ENCODE measurements around the gene GIMAP2.

Gene GIMAP2

DNA sequence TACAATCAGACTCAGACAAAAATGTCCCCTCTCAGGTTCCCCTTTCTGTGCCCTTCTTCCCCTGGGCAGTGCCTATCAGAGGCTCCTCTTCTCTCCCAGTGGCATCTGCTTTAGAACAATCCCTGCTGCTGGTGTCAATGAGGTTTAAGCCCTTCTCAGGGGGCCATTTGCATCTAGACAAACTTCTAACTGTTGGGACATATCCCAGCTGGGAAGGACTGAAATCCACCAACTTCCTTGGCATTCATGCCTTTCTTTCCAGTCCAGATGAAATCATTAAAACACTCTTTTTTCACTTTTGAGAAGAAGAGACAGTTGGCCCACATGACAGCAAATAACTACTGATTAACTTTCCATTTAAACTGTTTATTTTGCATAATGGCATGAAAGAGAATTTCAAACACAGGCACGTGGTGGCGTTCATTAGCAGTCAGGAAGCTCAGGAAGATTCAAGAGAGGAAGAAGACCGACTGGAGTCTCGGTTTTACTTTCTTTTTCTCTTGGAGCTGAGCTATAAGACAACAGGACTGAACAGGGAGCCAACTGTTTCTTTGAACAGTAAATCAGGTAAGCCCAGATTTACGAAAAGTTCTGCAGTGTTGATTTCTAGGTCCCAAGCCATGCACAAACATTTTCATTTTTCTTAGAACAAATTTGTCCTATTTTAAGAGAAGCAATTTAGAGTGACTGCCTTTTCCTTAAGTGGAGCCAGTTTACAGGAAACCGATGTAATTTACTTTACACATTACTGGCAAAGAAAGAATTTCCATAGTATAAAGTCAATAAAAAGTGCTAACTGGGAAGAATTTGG is at the start of gene GIMAP2:
GIMAP2 (plus strand) TSS at position 488 of the 811 bp plus-strand sequence. CDS start 1,354 bp downstream, outside the sequence.
- peak within 1 kb of the TSS; percentile 47 for H3K4me2 ChIP-seq (ENCODE audit: low read length)

DNA sequence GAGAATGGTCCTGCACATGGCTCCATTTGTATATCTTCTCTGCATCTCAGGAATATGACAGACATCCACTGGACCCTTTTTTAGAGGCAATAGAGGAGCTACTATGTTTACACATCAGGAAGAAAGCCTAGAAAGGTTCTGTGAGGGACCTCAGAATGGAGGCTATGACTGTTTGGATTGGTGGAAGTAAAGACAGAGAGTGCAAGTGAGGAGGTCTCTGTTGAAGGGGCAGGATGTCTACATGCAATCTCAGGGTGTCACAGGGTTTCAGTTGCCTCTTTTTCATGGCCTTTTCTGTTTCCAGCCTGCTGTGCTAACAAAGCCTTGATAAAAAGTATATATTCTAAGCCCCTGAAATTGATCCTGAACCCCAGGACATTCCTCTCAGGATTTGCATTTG is 43.7 kb upstream of the GIMAP2 start:
- no peaks in the 10 kb centered on the region for H3K79me2 ChIP-seq
- H3K27ac ChIP-seq: no peak overlapping the region
- H3K4me2 ChIP-seq (ENCODE audit: low read length): no peak overlapping the region
- H3K9me3 ChIP-seq (ENCODE audit: control insufficient read depth, low read length): no peaks in the 10 kb centered on the region
- no peak overlapping the region for H3K9ac ChIP-seq
- no peaks in the 10 kb centered on the region for H3K27me3 ChIP-seq (ENCODE audit: control insufficient read depth, insufficient read depth, low read length)
- H2AFZ ChIP-seq: no peak overlapping the region
- no peaks in the 10 kb centered on the region for H3K36me3 ChIP-seq (ENCODE audit: control insufficient read depth, insufficient read depth, low read length)
- TF ChIP-seq, protein P1, sequence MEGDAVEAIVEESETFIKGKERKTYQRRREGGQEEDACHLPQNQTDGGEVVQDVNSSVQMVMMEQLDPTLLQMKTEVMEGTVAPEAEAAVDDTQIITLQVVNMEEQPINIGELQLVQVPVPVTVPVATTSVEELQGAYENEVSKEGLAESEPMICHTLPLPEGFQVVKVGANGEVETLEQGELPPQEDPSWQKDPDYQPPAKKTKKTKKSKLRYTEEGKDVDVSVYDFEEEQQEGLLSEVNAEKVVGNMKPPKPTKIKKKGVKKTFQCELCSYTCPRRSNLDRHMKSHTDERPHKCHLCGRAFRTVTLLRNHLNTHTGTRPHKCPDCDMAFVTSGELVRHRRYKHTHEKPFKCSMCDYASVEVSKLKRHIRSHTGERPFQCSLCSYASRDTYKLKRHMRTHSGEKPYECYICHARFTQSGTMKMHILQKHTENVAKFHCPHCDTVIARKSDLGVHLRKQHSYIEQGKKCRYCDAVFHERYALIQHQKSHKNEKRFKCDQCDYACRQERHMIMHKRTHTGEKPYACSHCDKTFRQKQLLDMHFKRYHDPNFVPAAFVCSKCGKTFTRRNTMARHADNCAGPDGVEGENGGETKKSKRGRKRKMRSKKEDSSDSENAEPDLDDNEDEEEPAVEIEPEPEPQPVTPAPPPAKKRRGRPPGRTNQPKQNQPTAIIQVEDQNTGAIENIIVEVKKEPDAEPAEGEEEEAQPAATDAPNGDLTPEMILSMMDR (IDR thresholded peaks at IDR 0.05): no peak
- H3K4me3 ChIP-seq (ENCODE audit: low read depth, low read length): no peak overlapping the region
- no peaks in the 10 kb centered on the region for H3K4me1 ChIP-seq

More for the DNA sequence above, at the start of gene GIMAP2:
- Histone ChIP-seq H3K27ac (peak within 1 kb of the TSS; percentile 72), H3K36me3 (ENCODE audit: control insufficient read depth, insufficient read depth, low read length) (no peaks in the 10 kb centered on the region), H2AFZ (no peak within 1 kb of the TSS), H3K79me2 (no peaks in the 10 kb centered on the region), H3K9me3 (ENCODE audit: control insufficient read depth, low read length) (no peaks in the 10 kb centered on the region), H3K27me3 (ENCODE audit: control insufficient read depth, insufficient read depth, low read length) (no peaks in the 10 kb centered on the region), H3K4me3 (ENCODE audit: low read depth, low read length) (peak within 1 kb of the TSS; percentile 46), H3K9ac (no peak within 1 kb of the TSS), H3K4me1 (no peaks in the 10 kb centered on the region)
- TF ChIP-seq, protein P1 (IDR thresholded peaks at IDR 0.05): no peak

DNA sequence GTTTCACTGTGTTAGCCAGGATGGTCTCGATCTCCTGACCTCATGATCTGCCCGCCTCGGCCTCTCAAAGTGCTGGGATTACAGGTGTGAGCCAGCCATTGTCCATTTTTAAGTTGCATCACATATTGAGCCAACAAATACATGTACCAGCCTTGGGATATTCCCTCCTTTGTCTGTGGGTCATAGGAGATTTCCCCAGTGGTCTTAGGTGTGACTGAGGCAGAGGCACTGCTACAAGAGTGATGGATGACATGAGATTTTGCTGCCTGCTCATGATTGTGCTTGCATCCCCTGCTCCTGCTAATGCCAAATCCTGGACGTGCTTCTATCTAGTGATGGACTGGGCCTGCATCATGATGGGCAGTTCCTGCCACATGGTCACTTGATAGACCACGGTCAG is 42.6 kb upstream of the GIMAP2 start:
- no peaks in the 10 kb centered on the region for H3K36me3 ChIP-seq (ENCODE audit: control insufficient read depth, insufficient read depth, low read length)
- H3K9ac ChIP-seq: no peak overlapping the region
- no peak overlapping the region for H3K27ac ChIP-seq
- H3K4me2 ChIP-seq (ENCODE audit: low read length): no peak overlapping the region
- H3K27me3 ChIP-seq (ENCODE audit: control insufficient read depth, insufficient read depth, low read length): no peaks in the 10 kb centered on the region
- H3K4me3 ChIP-seq (ENCODE audit: low read depth, low read length): no peak overlapping the region
- no peaks in the 10 kb centered on the region for H3K79me2 ChIP-seq
- no peak overlapping the region for H2AFZ ChIP-seq
- H3K4me1 ChIP-seq: no peaks in the 10 kb centered on the region
- TF ChIP-seq, protein P1 (IDR thresholded peaks at IDR 0.05): no peak
- no peaks in the 10 kb centered on the region for H3K9me3 ChIP-seq (ENCODE audit: control insufficient read depth, low read length)

DNA sequence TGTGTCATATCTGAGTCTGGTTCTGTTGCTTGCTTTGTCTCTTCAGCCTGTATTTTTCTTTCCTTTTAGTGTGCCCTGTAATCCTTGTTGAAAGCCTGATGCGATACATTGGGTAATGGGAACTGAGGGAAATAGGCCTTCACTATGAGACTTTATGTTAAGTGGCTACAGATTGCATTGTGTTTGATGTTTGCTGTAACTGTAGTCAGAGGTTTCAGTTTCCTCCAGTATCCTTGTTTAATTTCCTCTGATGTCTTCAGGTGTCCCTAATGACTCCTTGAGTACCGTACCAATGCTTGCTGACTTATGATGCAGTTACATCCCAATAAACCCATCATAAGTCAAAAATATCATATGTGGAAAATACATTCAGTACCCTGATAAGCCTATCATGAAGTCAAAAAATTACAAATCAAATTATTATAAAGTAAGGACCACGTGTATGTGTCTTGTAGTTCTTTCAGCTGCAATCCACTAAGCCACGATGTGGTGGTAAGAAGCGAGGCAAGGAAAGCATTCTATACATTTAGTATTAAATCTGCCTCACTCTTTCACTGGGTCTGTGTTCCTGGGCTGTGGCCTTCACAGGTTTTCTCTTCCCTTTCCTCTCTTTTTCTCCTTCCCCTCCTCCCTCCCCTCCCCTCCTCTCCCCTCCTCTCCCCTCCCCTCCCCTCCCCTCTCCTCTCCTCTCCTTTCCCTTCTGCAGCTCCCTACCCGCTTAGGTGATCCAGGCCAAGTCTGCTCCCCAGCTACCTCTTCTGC is 40.1 kb upstream of the GIMAP2 start:
- Histone ChIP-seq H3K9me3 (ENCODE audit: control insufficient read depth, low read length) (no peaks in the 10 kb centered on the region), H3K4me2 (ENCODE audit: low read length) (no peak overlapping the region), H3K4me1 (no peaks in the 10 kb centered on the region), H3K27ac (no peak overlapping the region), H3K9ac (no peak overlapping the region), H3K4me3 (ENCODE audit: low read depth, low read length) (no peak overlapping the region), H3K36me3 (ENCODE audit: control insufficient read depth, insufficient read depth, low read length) (no peaks in the 10 kb centered on the region), H3K79me2 (no peaks in the 10 kb centered on the region), H3K27me3 (ENCODE audit: control insufficient read depth, insufficient read depth, low read length) (no peaks in the 10 kb centered on the region), H2AFZ (no peak overlapping the region)
- TF ChIP-seq, protein P1 (IDR thresholded peaks at IDR 0.05): no peak
